Right lobe of liver (tissue), 4 donors: Measurements from ENCODE around the gene PRCP.

ENCODE experiments used
- CTCF ChIP-seq, 4 donors: fragments of 200-600 bp in 3 of 4; fragments of 450-650 bp in 1 of 4; IDR thresholded peaks; one replicate each; pipeline versions ENCODE4 v1.5.1 to v1.8.0; 2016 to 2022; ENCODE audit warnings: antibody characterized with exemption in 4 of 4, mild to moderate bottlenecking in 2 of 4
- POLR2A ChIP-seq: fragments of 450-650 bp; IDR thresholded peaks from one replicate; pipeline ENCODE4 v1.6.1; 2017; ENCODE audit warnings: antibody characterized with exemption, mild to moderate bottlenecking
- donor health status: DM: no; HTN: no; CAD: no.
- donor health status: DM: no; HTN: no; CAD: no.
- donor health status: DM: no; HTN: yes; CAD: no.

GRCh38 chr11:82899186-82899820 lies 927 bp downstream of the PRCP start:
- no peak for TF ChIP-seq CTCF (IDR thresholded peaks at IDR 0.05)
- TF ChIP-seq POLR2A = no peak
